HepG2 (cell line): ENCODE data around the gene LRRC3C. TPM values are rescaled to one million over a fixed set of nuclear protein-coding genes. Genes with fewer than 3 reads are reported as not detected.
A peak's percentile ranks its signal among the peaks of the same experiment; 100 is the strongest.

Experiments used
- ATAC-seq: fragments of 200-7000 bp; cut with Tn5 transposase; 3 replicates; pipeline ENCODE4 v1.9.1; 2020; ENCODE audit warnings: mild to moderate bottlenecking, moderate library complexity
- BruUV-seq: library from RNA; stranded (reverse); fragments of 400-500 nt; replicated peaks from 2 replicates; lab custom pipeline; 2021; lab: Mats Ljungman, UMichigan
- CTCF ChIA-PET: fragments of 300-600 bp; formaldehyde crosslinking; extraction: SDS; loops from one replicate; lab custom pipeline; 2021; ENCODE audit warnings: low total read pairs, inconsistent platforms, low intra/inter-chr PET ratio; lab: Yijun Ruan, JAX
- POLR2A ChIA-PET: fragments of 350-600 bp; sonication (Branson Sonifier 250); formaldehyde crosslinking; loops from one replicate; lab custom pipeline; 2020; ENCODE audit warnings: antibody characterized with exemption, inconsistent platforms; lab: Yijun Ruan, JAX
- DNase-seq: peaks from one replicate; pipeline ENCODE4 v3.0.0-alpha.2; 2015; ENCODE audit warnings: low spot score
- FAIRE-seq: peaks from 3 replicates; lab custom pipeline; 2011; peaks lifted over from hg19 to GRCh38; lab: Jason Lieb, UNC
- H2AFZ ChIP-seq: one replicate; pipeline ENCODE4 v1.6.1; 2011; ENCODE audit warnings: low read length, inconsistent platforms
- H3K27ac ChIP-seq: fragments of 300-600 bp; 3 replicates; pipeline ENCODE4 v1.8.0; 2011; ENCODE audit warnings: mixed run types, mild to moderate bottlenecking, mixed read lengths, low read length, inconsistent platforms; ENCODE audit not compliant: insufficient read depth; ENCODE audit errors: extremely low read length
- H3K27me3 ChIP-seq, 2 experiments: fragments of 200-600 bp in 1 of 2; 2 replicates in 1 of 2; 3 replicates in 1 of 2; pipeline versions ENCODE4 v1.6.0 to v1.8.0; 2011; ENCODE audit warnings: low read length in 2 of 2, mild to moderate bottlenecking in 2 of 2, moderate library complexity in 2 of 2, inconsistent platforms in 1 of 2; ENCODE audit not compliant: insufficient read depth in 2 of 2, control insufficient read depth in 1 of 2
- H3K36me3 ChIP-seq, 2 experiments: fragments of 200-600 bp in 1 of 2; replicated peaks in 1 of 2; 2 replicates in 1 of 2; 3 replicates in 1 of 2; pipeline versions ENCODE4 v1.5.1 to v1.8.0; 2011; ENCODE audit warnings: low read length in 2 of 2, inconsistent platforms in 1 of 2; ENCODE audit not compliant: insufficient read depth in 2 of 2, control insufficient read depth in 1 of 2
- H3K4me1 ChIP-seq: 2 replicates; pipeline ENCODE4 v1.5.1; 2012; ENCODE audit warnings: low read length, inconsistent platforms; ENCODE audit not compliant: insufficient read depth
- H3K4me2 ChIP-seq: 2 replicates; pipeline ENCODE4 v1.6.0; 2011; ENCODE audit warnings: low read depth, low read length, inconsistent platforms
- H3K4me3 ChIP-seq, 3 experiments: fragments of 200-600 bp in 1 of 3; sonication (generic), shearing (Covaris generic) in 1 of 3; replicated peaks in 1 of 3; 2 replicates each; pipeline ENCODE4 v1.5.1; 2011 to 2016; ENCODE audit warnings: low read length in 3 of 3, inconsistent platforms in 2 of 3, low read depth in 2 of 3, mild to moderate bottlenecking in 2 of 3, control low read depth in 1 of 3, mixed read lengths in 1 of 3; ENCODE audit not compliant: insufficient read depth in 1 of 3
- H3K79me2 ChIP-seq: one replicate; pipeline ENCODE4 v1.6.1; 2011; ENCODE audit warnings: low read length, inconsistent platforms; ENCODE audit not compliant: insufficient read depth
- H3K9ac ChIP-seq: 2 replicates; pipeline ENCODE4 v1.6.0; 2011; ENCODE audit warnings: mild to moderate bottlenecking, low read depth, low read length, inconsistent platforms; ENCODE audit not compliant: insufficient read depth
- H3K9me3 ChIP-seq: 2 replicates; pipeline ENCODE4 v1.5.1; 2012; ENCODE audit warnings: mild to moderate bottlenecking, low read length
- H4K20me1 ChIP-seq: 2 replicates; pipeline ENCODE4 v1.6.0; 2011; ENCODE audit warnings: inconsistent platforms, mild to moderate bottlenecking, low read length, moderate library complexity; ENCODE audit not compliant: insufficient read depth
- CENPX ChIP-seq: sonication (generic); formaldehyde crosslinking; IDR thresholded peaks from 2 replicates; pipeline ENCODE4 v1.9.0; 2021; ENCODE audit warnings: mild to moderate bottlenecking, missing genetic modification reagents, moderate library complexity
- CTCF ChIP-seq: sonication (generic); formaldehyde crosslinking; IDR thresholded peaks from 2 replicates; pipeline ENCODE4 v1.5.0; 2020; ENCODE audit warnings: mild to moderate bottlenecking, missing genetic modification reagents, moderate library complexity
- GTF2F1 ChIP-seq: fragments of 150-350 bp; IDR thresholded peaks from 2 replicates; pipeline ENCODE4 v1.6.1; 2014; ENCODE audit warnings: low read length
- HHEX ChIP-seq: IDR thresholded peaks from 2 replicates; pipeline ENCODE4 v1.6.1; 2016; ENCODE audit warnings: control low read depth
- JARID2 ChIP-seq: sonication (generic); formaldehyde crosslinking; IDR thresholded peaks from 2 replicates; pipeline ENCODE4 v1.8.1; 2023; ENCODE audit warnings: missing genetic modification reagents, inconsistent platforms; ENCODE audit not compliant: insufficient replicate concordance
- KAT7 ChIP-seq: IDR thresholded peaks from 2 replicates; pipeline ENCODE4 v1.6.1; 2018; ENCODE audit warnings: borderline replicate concordance, missing compliant biosample characterization
- KLF9 ChIP-seq: IDR thresholded peaks from 2 replicates; pipeline ENCODE4 v1.6.1; 2016; ENCODE audit warnings: low read depth
- MED1 ChIP-seq: sonication (generic); formaldehyde crosslinking; IDR thresholded peaks from 2 replicates; pipeline ENCODE4 v1.4.0; 2020; ENCODE audit warnings: missing genetic modification reagents
- MED13 ChIP-seq: sonication (generic); formaldehyde crosslinking; IDR thresholded peaks from 2 replicates; pipeline ENCODE4 v1.5.0; 2020; ENCODE audit warnings: missing genetic modification reagents
- NFE2L2 ChIP-seq: fragments of 150-350 bp; IDR thresholded peaks from 2 replicates; pipeline ENCODE4 v1.6.1; 2014; ENCODE audit warnings: low read length
- RBFOX2 ChIP-seq: fragments of 200-400 bp; formaldehyde crosslinking; IDR thresholded peaks from 2 replicates; pipeline ENCODE4 v1.6.1; 2017; ENCODE audit warnings: low read depth, mild to moderate bottlenecking, low read length
- STAG1 ChIP-seq: sonication (generic); formaldehyde crosslinking; IDR thresholded peaks from 2 replicates; pipeline ENCODE4 v1.4.0; 2020; ENCODE audit warnings: missing genetic modification reagents
- TBL1XR1 ChIP-seq: fragments of 150-350 bp; IDR thresholded peaks from 2 replicates; pipeline ENCODE4 v1.6.1; 2014; ENCODE audit warnings: borderline replicate concordance, low read length; ENCODE audit not compliant: partially characterized antibody
- YEATS4 ChIP-seq: sonication (generic); formaldehyde crosslinking; IDR thresholded peaks from 2 replicates; pipeline ENCODE4 v1.4.0; 2020; ENCODE audit warnings: missing genetic modification reagents, borderline replicate concordance
- ZFX ChIP-seq: sonication (generic); formaldehyde crosslinking; IDR thresholded peaks from 2 replicates; pipeline ENCODE4 v1.4.0; 2020; ENCODE audit warnings: mild to moderate bottlenecking, low read depth, missing genetic modification reagents, moderate library complexity
- ZNF460 ChIP-seq: sonication (generic); formaldehyde crosslinking; IDR thresholded peaks from 2 replicates; pipeline ENCODE4 v1.5.1; 2020; ENCODE audit warnings: missing genetic modification reagents, mild to moderate bottlenecking, borderline replicate concordance
- ZNF564 ChIP-seq: sonication (generic); formaldehyde crosslinking; IDR thresholded peaks from 2 replicates; pipeline ENCODE4 v1.8.1; 2023; ENCODE audit warnings: mild to moderate bottlenecking, missing genetic modification reagents
- ZNF660 ChIP-seq: sonication (generic); formaldehyde crosslinking; IDR thresholded peaks from 2 replicates; pipeline ENCODE4 v1.5.1; 2020; ENCODE audit warnings: mild to moderate bottlenecking, low read depth, missing genetic modification reagents, borderline replicate concordance
- ZNF691 ChIP-seq: sonication (generic); formaldehyde crosslinking; IDR thresholded peaks from 2 replicates; pipeline ENCODE4 v1.4.0; 2020; ENCODE audit warnings: missing genetic modification reagents, low read depth, mild to moderate bottlenecking, borderline replicate concordance
- ZNF768 ChIP-seq: sonication (generic); formaldehyde crosslinking; IDR thresholded peaks from 2 replicates; pipeline ENCODE4 v1.4.0; 2020; ENCODE audit warnings: missing genetic modification reagents
- ZNF879 ChIP-seq: sonication (generic); formaldehyde crosslinking; IDR thresholded peaks from 2 replicates; pipeline ENCODE4 v1.8.1; 2023; ENCODE audit warnings: missing genetic modification reagents
- ZNF883 ChIP-seq: sonication (generic); formaldehyde crosslinking; IDR thresholded peaks from 2 replicates; pipeline ENCODE4 v1.5.1; 2020; ENCODE audit warnings: mild to moderate bottlenecking, missing genetic modification reagents; ENCODE audit errors: not compliant biosample characterization
- WGBS: methylation state at CpG from one replicate; pipeline ENCODE4 v1.1.6; 2017; ENCODE audit warnings: low lambda C conversion rate; 5-methylcytosine and 5-hydroxymethylcytosine counted together
- in situ Hi-C: cut with HindIII; loops from 2 replicates; pipeline ENCODE4 v1.10.0; 2017; ENCODE audit warnings: low pct_unique_long_range_greater_than_20kb; ENCODE audit not compliant: extremely low pct_ligation_motif_present
- intact Hi-C: fragments of 100-400 bp; cut with micrococcal nuclease; formaldehyde crosslinking; loops from one replicate; pipeline ENCODE4 v1.10.0; 2022; ENCODE audit not compliant: unreplicated experiment
- polyA plus RNA-seq, 8 experiments: library from polyadenylated mRNA; depleted of rRNA in 3 of 8; stranded (reverse) in 7 of 8; unstranded in 1 of 8; fragments of >200 nt; fragmentation: Illumina TruSeq in 4 of 8; extraction: Trizol in 4 of 8; gene quantifications; 2 replicates each; pipeline versions ENCODE4 v1.2.1 to v1.2.3, GENCODE V29; 2011 to 2016; ENCODE audit warnings: low read depth in 4 of 8, missing spikeins in 1 of 8, mixed read lengths in 1 of 8; ENCODE audit not compliant: insufficient read depth in 1 of 8
- total RNA-seq, 5 experiments: library from RNA; depleted of rRNA; stranded (reverse); fragments of >200 nt; fragmentation: Illumina TruSeq; extraction: Trizol; gene quantifications; 2 replicates each; pipeline ENCODE4 v1.2.3, GENCODE V29; 2016; ENCODE audit warnings: low read depth in 1 of 5
- TF ChIP-seq, protein P1 (sequence below): IDR thresholded peaks from 2 replicates; pipeline ENCODE4 v1.6.1; 2016
- TF ChIP-seq, protein P2 (sequence below): sonication (generic); formaldehyde crosslinking; IDR thresholded peaks from 2 replicates; pipeline ENCODE4 v1.8.1; 2023; ENCODE audit warnings: mild to moderate bottlenecking, missing genetic modification reagents

LRRC3C gene
- total and polyA plus RNA-seq, 2 of the 13 experiments (the other 11 are each of a cell fraction or from before 2014, with no cell fraction given): 0.17 TPM; not detected in 1

DNA sequence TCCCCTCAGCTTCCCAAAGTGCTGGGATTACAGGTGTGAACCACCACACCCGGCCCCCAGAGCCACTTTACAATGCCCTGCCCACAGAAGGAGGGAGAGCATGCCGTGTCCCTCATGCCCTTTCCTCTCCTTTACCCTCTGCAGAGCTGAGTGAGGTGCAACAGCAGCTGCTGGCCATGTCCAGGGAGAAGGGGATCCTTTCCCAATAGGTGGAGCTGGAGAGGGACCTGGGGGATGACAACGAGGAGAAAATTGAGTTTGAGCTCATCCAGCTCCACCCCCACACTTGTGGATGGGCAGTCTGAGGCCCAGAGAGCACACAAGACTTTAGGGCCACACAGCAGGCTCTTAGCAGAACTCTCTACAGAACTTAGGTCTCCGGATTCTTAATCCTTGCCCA is 27.3 kb downstream of the LRRC3C start:
- no peaks in the 10 kb centered on the region for H3K9me3 ChIP-seq
- H2AFZ ChIP-seq: no peak overlapping the region
- no peak overlapping the region for H3K9ac ChIP-seq
- H3K4me1 ChIP-seq: peaks cover 59% of the 10 kb centered on the region
- no peak overlapping the region for H3K27ac ChIP-seq
- peak; percentile 46 for FAIRE-seq
- BruUV-seq: no TSS peak
- no peaks in the 10 kb centered on the region for H3K79me2 ChIP-seq
- POLR2A ChIA-PET: interaction anchor here (1.0 to 3.4 kb wide), 3 partner anchors 26 to 185 kb away, joined by 3 to 21 read pairs (median 5); partner anchors contain the start of genes CASC3 and PSMD3
- CTCF ChIA-PET: no interaction called here
- no peaks in the 10 kb centered on the region for H4K20me1 ChIP-seq
- peaks cover 0 to 8% of the 10 kb centered on the region in 2 experiments; a peak in 2 of 5 replicates for H3K27me3 ChIP-seq
- no peak overlapping the region for H3K4me3 ChIP-seq
- intact Hi-C loops (no loop called here), in situ Hi-C loops (no loop called here)
- 13% methylated on average over 4 of the region's 4 CpGs for WGBS
- H3K36me3 ChIP-seq: no peaks in the 10 kb centered on the region
- peak; percentile 44 for DNase-seq
- ATAC-seq: no peak; the same call in 2 of the 3 replicates
- H3K4me2 ChIP-seq: no peak overlapping the region
- TF ChIP-seq STAG1 (CRISPR knock-in tag) (peak; percentile 11; the same call in 1 of the 2 replicates), JARID2 (CRISPR knock-in tag) (no peak), TBL1XR1 (no peak), KLF9 (CRISPR knock-in tag) (no peak), ZFX (CRISPR knock-in tag) (no peak), ZNF460 (peak; percentile 40; the same call in 1 of the 2 replicates), YEATS4 (CRISPR knock-in tag) (no peak), ZNF768 (CRISPR knock-in tag) (peak; percentile 59; the same call in 1 of the 2 replicates), ZNF691 (CRISPR knock-in tag) (0 out of 2 replicates have a peak, but pooled peaks have one; percentile 50), ZNF879 (CRISPR knock-in tag) (no peak), MED1 (CRISPR knock-in tag) (no peak), RBFOX2 (no peak), ZNF660 (CRISPR knock-in tag) (no peak), ZNF564 (CRISPR knock-in tag) (no peak), CTCF (CRISPR knock-in tag) (peak; percentile 48), GTF2F1 (no peak), KAT7 (no peak), NFE2L2 (no peak), CENPX (CRISPR knock-in tag) (no peak), ZNF883 (CRISPR knock-in tag) (no peak), MED13 (CRISPR knock-in tag) (no peak), HHEX (CRISPR knock-in tag) (no peak)
- TF ChIP-seq, protein P1, sequence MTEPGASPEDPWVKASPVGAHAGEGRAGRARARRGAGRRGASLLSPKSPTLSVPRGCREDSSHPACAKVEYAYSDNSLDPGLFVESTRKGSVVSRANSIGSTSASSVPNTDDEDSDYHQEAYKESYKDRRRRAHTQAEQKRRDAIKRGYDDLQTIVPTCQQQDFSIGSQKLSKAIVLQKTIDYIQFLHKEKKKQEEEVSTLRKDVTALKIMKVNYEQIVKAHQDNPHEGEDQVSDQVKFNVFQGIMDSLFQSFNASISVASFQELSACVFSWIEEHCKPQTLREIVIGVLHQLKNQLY (CRISPR knock-in tag): no peak
- TF ChIP-seq, protein P2, sequence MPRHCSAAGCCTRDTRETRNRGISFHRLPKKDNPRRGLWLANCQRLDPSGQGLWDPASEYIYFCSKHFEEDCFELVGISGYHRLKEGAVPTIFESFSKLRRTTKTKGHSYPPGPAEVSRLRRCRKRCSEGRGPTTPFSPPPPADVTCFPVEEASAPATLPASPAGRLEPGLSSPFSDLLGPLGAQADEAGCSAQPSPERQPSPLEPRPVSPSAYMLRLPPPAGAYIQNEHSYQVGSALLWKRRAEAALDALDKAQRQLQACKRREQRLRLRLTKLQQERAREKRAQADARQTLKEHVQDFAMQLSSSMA (CRISPR knock-in tag): 0 out of 2 replicates have a peak, but pooled peaks have one; percentile 33
